Measurements from ENCODE around the gene MALAT1. TPM values are rescaled to one million over a fixed set of nuclear protein-coding genes. Genes with fewer than 3 reads are reported as not detected.

MALAT1 gene
- total and polyA plus RNA-seq, 8 donors = 251 to 5,615 (median 2,750) TPM

- FAIRE-seq = no peak
- intact Hi-C loops (cut with DNase I) = no loop called here
- Histone ChIP-seq H3K4me3 (peak overlapping the region in 2 of 4 donors; percentile 2 to 26), H3K36me3 (no peaks in the 10 kb centered on the region), H3K27me3 (no peaks in the 10 kb centered on the region), H3K4me1 (peaks cover 23 to 28% (median 24%) of the 10 kb centered on the region in 3 donors), H3K9me3 (no peaks in the 10 kb centered on the region), H3K27ac (peak overlapping the region; percentile 96 to 99 (median 98))
- TF ChIP-seq CTCF (IDR thresholded peaks at IDR 0.05) = no peak
- ATAC-seq = peak; percentile 35 to 62 (median 50)
- whole genome bisulfite sequencing, 2 donors = 36% methylated on average over 11 of the region's 11 CpGs
- peak in 5 of 6 donors; percentile 50 to 74 (median 67) for DNase-seq
These were observed 19.4 kb upstream of the MALAT1 start for GRCh38 chr11:65479184-65480145.

GRCh38 chr11:65482306-65482850 lies 16.5 kb upstream of the MALAT1 start:
- Histone ChIP-seq H3K9me3 (no peaks in the 10 kb centered on the region), H3K4me1 (peaks cover 17 to 23% (median 19%) of the 10 kb centered on the region in 3 donors), H3K27me3 (no peaks in the 10 kb centered on the region), H3K4me3 (no peak overlapping the region), H3K36me3 (no peaks in the 10 kb centered on the region), H3K27ac (no peak overlapping the region)
- no peak for TF ChIP-seq CTCF (IDR thresholded peaks at IDR 0.05)
- no peak for ATAC-seq
- intact Hi-C loops (cut with DNase I) = no loop called here
- no peak for DNase-seq
- no peak for FAIRE-seq
- WGBS, 2 donors = 95 to 100% methylated on average over 2 of the region's 2 CpGs

- peak in 1 of 6 donors; percentile 3 for DNase-seq
- Histone ChIP-seq H3K4me1 (peaks cover 10 to 23% (median 11%) of the 10 kb centered on the region in 3 donors), H3K36me3 (no peaks in the 10 kb centered on the region), H3K4me3 (no peak overlapping the region), H3K9me3 (no peaks in the 10 kb centered on the region), H3K27me3 (no peaks in the 10 kb centered on the region), H3K27ac (no peak overlapping the region)
- 82 to 90% methylated on average over 5 of the region's 5 CpGs for WGBS, 2 donors
- intact Hi-C loops (cut with DNase I) = no loop called here
- TF ChIP-seq CTCF (IDR thresholded peaks at IDR 0.05) = no peak
- no peak for ATAC-seq
- FAIRE-seq = no peak
These were observed 13.0 kb upstream of the MALAT1 start for GRCh38 chr11:65485920-65486219.

GRCh38 chr11:65486570-65487466 lies 12.0 kb upstream of the MALAT1 start:
- no peak overlapping the region for H3K4me3 ChIP-seq

More at GRCh38 chr11:65486570-65487466, 12.0 kb upstream of the MALAT1 start:
- TF ChIP-seq CTCF (IDR thresholded peaks at IDR 0.05) = no peak
- intact Hi-C loops (cut with DNase I) = no loop called here
- H3K36me3 ChIP-seq = no peaks in the 10 kb centered on the region
- FAIRE-seq = no peak
- H3K27me3 ChIP-seq = no peaks in the 10 kb centered on the region
- no peak for ATAC-seq
- 77 to 84% methylated on average over 10 of the region's 10 CpGs for WGBS, 2 donors
- H3K9me3 ChIP-seq = no peaks in the 10 kb centered on the region
- H3K27ac ChIP-seq = peak overlapping the region in 2 of 4 donors; percentile 55 to 67
- peak in 4 of 6 donors; percentile 4 to 22 (median 14) for DNase-seq
- peaks cover 17 to 32% (median 20%) of the 10 kb centered on the region in 3 donors for H3K4me1 ChIP-seq

All from pancreas (tissue), 10 donors.